ENCODE results near the gene ARHGAP31.

- no peak for TF ChIP-seq CTCF (IDR thresholded peaks at IDR 0.05)
- no peak for TF ChIP-seq NFYB (CRISPR knock-in tag; conservative IDR thresholded peaks at IDR 0.05; ENCODE audit: low read depth)
- TF ChIP-seq ZNF121 (CRISPR knock-in tag; IDR thresholded peaks at IDR 0.05), result no peak
- no peak for TF ChIP-seq IRF2 (CRISPR knock-in tag; IDR thresholded peaks at IDR 0.05; ENCODE audit: borderline replicate concordance, low read depth)
These were observed 63.0 kb downstream of the ARHGAP31 start for GRCh38 chr3:119357190-119357589.

Measured in WTC11 (cell line).